ENCODE measurements around the gene WWC1. TPM values are rescaled to one million over a fixed set of nuclear protein-coding genes. Genes with fewer than 3 reads are reported as not detected.

Gene WWC1
- total and polyA plus RNA-seq, 9 of the 15 experiments (the other 6 are each of a cell fraction or from before 2014, with no cell fraction given), result under 0.01 to 0.54 (median 0.42) TPM; not detected in 6

DNA sequence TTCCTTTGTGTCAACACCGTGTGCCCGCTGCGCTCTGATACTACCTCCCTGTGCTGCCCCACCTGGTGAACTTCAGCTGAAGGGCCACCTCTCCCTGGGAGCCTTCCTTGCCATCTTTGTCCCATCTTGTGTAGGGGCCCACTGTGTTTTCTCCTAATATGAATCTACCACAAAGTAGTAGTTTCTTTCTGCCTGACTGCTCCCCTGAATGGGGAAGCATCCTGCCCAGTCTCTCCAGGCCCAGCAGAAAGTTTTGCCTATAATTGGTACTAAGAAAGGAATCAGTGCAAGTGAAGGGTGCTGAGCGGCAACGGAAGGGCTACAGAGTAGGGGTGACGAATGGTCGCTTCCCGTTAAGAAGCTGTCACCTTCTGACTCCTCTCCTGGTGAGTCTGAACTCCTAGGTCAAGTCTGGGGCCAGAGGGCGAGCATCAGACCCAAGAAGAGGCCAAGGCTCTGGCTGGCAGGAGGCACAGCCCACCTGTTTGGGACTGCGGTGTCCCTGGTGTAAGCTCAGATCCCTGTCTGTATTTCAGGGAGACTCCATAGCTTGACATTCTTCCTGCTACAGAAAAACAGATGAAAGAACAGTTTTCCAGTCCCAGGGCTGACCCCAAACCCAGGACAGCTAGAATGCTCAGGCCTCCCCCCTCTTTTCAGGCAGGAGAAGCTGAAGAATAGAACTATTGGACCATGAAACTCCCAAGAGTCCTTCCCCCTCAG is 24.1 kb downstream of the WWC1 start (continued):
- TF ChIP-seq, protein P1, sequence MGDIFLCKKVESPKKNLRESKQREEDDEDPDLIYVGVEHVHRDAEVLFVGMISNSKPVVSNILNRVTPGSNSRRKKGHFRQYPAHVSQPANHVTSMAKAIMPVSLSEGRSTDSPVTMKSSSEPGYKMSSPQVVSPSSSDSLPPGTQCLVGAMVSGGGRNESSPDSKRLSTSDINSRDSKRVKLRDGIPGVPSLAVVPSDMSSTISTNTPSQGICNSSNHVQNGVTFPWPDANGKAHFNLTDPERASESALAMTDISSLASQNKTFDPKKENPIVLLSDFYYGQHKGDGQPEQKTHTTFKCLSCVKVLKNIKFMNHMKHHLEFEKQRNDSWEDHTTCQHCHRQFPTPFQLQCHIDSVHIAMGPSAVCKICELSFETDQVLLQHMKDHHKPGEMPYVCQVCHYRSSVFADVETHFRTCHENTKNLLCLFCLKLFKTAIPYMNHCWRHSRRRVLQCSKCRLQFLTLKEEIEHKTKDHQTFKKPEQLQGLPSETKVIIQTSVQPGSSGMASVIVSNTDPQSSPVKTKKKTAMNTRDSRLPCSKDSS (IDR thresholded peaks at IDR 0.05; ENCODE audit: low read depth, partially characterized antibody), result no peak
- TF ChIP-seq ZNF717 (CRISPR knock-in tag; IDR thresholded peaks at IDR 0.05), result no peak

DNA sequence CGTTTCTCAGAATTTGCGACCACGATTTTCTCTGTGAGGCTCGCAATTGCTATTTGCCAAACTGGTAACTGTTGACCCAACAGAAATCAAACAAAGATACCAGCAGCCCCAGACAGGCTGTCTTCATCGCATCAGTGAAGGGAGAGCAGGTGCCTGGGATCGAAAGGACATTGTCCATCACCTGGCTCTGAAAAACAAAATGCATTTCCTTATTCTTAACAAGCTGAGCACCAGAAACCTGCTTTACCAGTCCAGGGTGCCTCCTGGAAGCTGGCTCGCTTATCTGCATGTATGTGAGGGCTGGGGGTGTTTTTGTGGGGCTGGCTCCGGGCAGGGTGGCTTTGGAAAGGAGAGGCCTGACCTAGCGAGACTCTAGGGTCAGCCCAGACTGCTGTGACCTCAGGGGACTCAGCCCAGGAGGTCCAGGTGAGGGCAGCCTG is 24.7 kb downstream of the WWC1 start:
- no TSS peak for BruUV-seq (replicated peaks)
- Histone ChIP-seq H3K9me1 (ENCODE audit: control insufficient read depth, insufficient read depth, low read length) (no peaks in the 10 kb centered on the region), H3K9me3 (replicated peaks; ENCODE audit: control insufficient read depth, insufficient read depth, low read depth, low read length) (no peaks in the 10 kb centered on the region), H4K20me1 (replicated peaks; ENCODE audit: control insufficient read depth, insufficient read depth, low read length) (peaks cover 13% of the 10 kb centered on the region; the same call in 1 of the 2 replicates), H3K4me3 (no peak overlapping the region), H3K36me3 (ENCODE audit: control insufficient read depth, insufficient read depth, low read length) (no peaks in the 10 kb centered on the region), H3K9ac (ENCODE audit: insufficient read depth in 1 of 2, low read depth in 2 of 2, low read length in 2 of 2) (no peak overlapping the region), H3K27ac (ENCODE audit: extremely low read depth, low read depth, low read length) (no peak overlapping the region), H3K79me2 (ENCODE audit: control insufficient read depth, insufficient read depth, low read length) (no peaks in the 10 kb centered on the region), H3K4me1 (replicated peaks in 1 of 2; ENCODE audit: control insufficient read depth in 2 of 2, insufficient read depth in 2 of 2, low read length in 2 of 2) (peaks cover 0 to 3% of the 10 kb centered on the region in 2 experiments; a peak in 2 of 5 replicates), H3K4me2 (ENCODE audit: insufficient read depth, low read length) (no peak overlapping the region), H3K27me3 (ENCODE audit: control insufficient read depth in 2 of 2, insufficient read depth in 2 of 2, low read length in 2 of 2) (peaks cover 6 to 23% of the 10 kb centered on the region in 2 experiments; a peak in 3 of 5 replicates), H2AFZ (ENCODE audit: low read depth, low read length) (no peak overlapping the region)
- CTCF ChIA-PET (ENCODE audit: low intra/inter-chr PET ratio), result no interaction called here
- no peak for TF ChIP-seq SP1 (CRISPR knock-in tag; IDR thresholded peaks at IDR 0.05)
- TF ChIP-seq, protein P2, sequence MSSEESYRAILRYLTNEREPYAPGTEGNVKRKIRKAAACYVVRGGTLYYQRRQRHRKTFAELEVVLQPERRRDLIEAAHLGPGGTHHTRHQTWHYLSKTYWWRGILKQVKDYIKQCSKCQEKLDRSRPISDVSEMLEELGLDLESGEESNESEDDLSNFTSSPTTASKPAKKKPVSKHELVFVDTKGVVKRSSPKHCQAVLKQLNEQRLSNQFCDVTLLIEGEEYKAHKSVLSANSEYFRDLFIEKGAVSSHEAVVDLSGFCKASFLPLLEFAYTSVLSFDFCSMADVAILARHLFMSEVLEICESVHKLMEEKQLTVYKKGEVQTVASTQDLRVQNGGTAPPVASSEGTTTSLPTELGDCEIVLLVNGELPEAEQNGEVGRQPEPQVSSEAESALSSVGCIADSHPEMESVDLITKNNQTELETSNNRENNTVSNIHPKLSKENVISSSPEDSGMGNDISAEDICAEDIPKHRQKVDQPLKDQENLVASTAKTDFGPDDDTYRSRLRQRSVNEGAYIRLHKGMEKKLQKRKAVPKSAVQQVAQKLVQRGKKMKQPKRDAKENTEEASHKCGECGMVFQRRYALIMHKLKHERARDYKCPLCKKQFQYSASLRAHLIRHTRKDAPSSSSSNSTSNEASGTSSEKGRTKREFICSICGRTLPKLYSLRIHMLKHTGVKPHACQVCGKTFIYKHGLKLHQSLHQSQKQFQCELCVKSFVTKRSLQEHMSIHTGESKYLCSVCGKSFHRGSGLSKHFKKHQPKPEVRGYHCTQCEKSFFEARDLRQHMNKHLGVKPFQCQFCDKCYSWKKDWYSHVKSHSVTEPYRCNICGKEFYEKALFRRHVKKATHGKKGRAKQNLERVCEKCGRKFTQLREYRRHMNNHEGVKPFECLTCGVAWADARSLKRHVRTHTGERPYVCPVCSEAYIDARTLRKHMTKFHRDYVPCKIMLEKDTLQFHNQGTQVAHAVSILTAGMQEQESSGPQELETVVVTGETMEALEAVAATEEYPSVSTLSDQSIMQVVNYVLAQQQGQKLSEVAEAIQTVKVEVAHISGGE (CRISPR knock-in tag; IDR thresholded peaks at IDR 0.05), result peak in 1 of 3 experiments; percentile 58; a peak in 1 of 6 replicates
- POLR2A ChIA-PET, result no interaction called here
- ATAC-seq (no peak), DNase-seq (ENCODE audit: extremely low read depth in 1 of 4, low spot score in 3 of 4) (no peak), FAIRE-seq (no peak)
- 0% methylated on average over 9 of the region's 9 CpGs for whole genome bisulfite sequencing (ENCODE audit: insufficient coverage, low coverage, missing lambda C conversion rate)
- intact Hi-C loops (cut with micrococcal nuclease) (no loop called here), in situ Hi-C loops (cut with MboI) (no loop called here)

All from K562 (cell line).